C4-2B (cell line): ENCODE results near the gene CLEC16A.

ENCODE experiments used
- H3K27ac ChIP-seq: fragments of 450-650 bp; 2 replicates; pipeline ENCODE4 v1.5.1; 2017
- CTCF ChIP-seq: fragments of 450-650 bp; conservative IDR thresholded peaks from 2 replicates; pipeline ENCODE4 v1.5.1; 2017; ENCODE audit warnings: mild to moderate bottlenecking
- ZFX ChIP-seq: fragments of 450-650 bp; IDR thresholded peaks from 2 replicates; pipeline ENCODE4 v1.6.1; 2017

Gene CLEC16A

GRCh38 chr16:10906482-10906881 is 37.9 kb upstream of the CLEC16A start:
- TF ChIP-seq ZFX, result no peak
- H3K27ac ChIP-seq, result no peak overlapping the region

- H3K27ac ChIP-seq, result no peak overlapping the region
- no peak for TF ChIP-seq CTCF
- no peak for TF ChIP-seq ZFX
Observed at GRCh38 chr16:10906914-10907756, 37.2 kb upstream of the CLEC16A start.

GRCh38 chr16:10907757-10908045 is 36.7 kb upstream of the CLEC16A start:
- H3K27ac ChIP-seq, result no peak overlapping the region
- TF ChIP-seq ZFX (no peak), CTCF (no peak)

GRCh38 chr16:10911267-10911666 is 33.1 kb upstream of the CLEC16A start:
- no peak for TF ChIP-seq ZFX
- no peak for TF ChIP-seq CTCF
- H3K27ac ChIP-seq, result no peak overlapping the region

GRCh38 chr16:10916534-10916933 is 27.8 kb upstream of the CLEC16A start:
- no peak for TF ChIP-seq CTCF
- no peak for TF ChIP-seq ZFX

GRCh38 chr16:10918294-10919002 is 25.9 kb upstream of the CLEC16A start:
- TF ChIP-seq ZFX (no peak), CTCF (peak; percentile 96)
- H3K27ac ChIP-seq, result no peak overlapping the region

More at GRCh38 chr16:10916534-10916933, 27.8 kb upstream of the CLEC16A start:
- H3K27ac ChIP-seq, result no peak overlapping the region

GRCh38 chr16:10919003-10919351 is 25.4 kb upstream of the CLEC16A start:
- TF ChIP-seq CTCF (peak; percentile 70; the same call in 1 of the 2 replicates), ZFX (no peak)
- H3K27ac ChIP-seq, result no peak overlapping the region
